M059J (cell line): Measurements from ENCODE around the gene SCGB1D1. TPM values are rescaled to one million over a fixed set of nuclear protein-coding genes. Genes with fewer than 3 reads are reported as not detected.
"Not testable (repeated sequence)": the region's sequence is repeated elsewhere in the genome, so short reads cannot be mapped to it uniquely, and the experiment has no call there.

Experiments
- DNase-seq: peaks from one replicate; pipeline ENCODE4 v3.0.0-alpha.2; 2012; ENCODE audit warnings: low read depth
- total RNA-seq: library from RNA; depleted of rRNA; stranded (reverse); fragments of >200 nt; shearing (Covaris generic); gene quantifications from 2 replicates; pipeline ENCODE4 v1.2.3, GENCODE V29; 2014

SCGB1D1 gene
- total RNA-seq, 1 experiment from 2014 or later: not detected

- DNase-seq: no peak
Observed at GRCh38 chr11:62166371-62166770, 23.6 kb upstream of the SCGB1D1 start.

- DNase-seq: no peak
Observed at GRCh38 chr11:62169448-62169847, 20.6 kb upstream of the SCGB1D1 start.

GRCh38 chr11:62169935-62170334, 20.1 kb upstream of the SCGB1D1 start:
- DNase-seq: no peak

DNA sequence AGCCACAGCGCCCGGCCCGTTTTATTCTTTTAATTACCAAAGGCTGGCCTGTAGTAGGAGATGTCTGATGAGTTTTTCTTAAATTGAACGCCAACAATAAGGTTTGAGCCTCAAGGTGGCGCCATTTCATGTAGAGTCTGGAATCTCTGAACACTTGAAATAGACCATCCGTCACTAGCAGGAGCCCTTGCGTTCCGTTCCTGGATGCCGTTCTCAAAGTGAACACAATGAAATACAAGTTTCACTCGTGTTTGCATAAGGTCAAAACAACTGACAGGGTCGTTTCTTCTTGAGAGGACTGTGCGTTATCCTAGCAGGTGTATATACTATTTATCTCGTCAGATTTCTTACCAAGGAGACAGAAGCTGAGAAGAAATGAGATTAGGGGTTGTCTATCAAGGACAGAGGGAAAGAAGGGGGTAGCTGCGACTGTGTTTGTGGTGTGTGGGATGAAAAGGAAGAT, 18.7 kb upstream of the SCGB1D1 start:
- DNase-seq: peak; percentile 73

DNA sequence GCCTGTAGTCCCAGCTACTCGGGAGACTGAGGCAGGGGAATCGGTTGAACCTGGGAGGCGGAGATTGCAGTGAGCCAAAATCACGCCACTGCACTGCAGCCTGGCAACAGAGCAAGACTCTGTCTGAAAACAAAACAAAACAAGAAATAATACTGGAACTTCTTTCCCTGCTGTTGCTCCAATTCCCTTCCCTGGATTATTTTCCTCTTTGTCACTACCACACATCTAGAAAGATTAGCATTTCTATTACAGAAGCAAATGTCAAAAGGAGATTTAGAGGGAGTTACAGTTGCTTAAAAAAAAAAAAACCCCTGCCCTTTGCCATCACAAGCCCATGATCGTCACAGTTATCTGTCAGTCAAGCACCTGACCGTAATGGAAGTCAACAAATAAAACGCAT, 17.7 kb upstream of the SCGB1D1 start:
- DNase-seq: no peak

- DNase-seq: no peak
Observed at GRCh38 chr11:62176766-62177165, 13.2 kb upstream of the SCGB1D1 start.

GRCh38 chr11:62179995-62180394, 10.0 kb upstream of the SCGB1D1 start:
- no peak for DNase-seq

- DNase-seq: no peak
Observed at GRCh38 chr11:62181097-62181496, 8.9 kb upstream of the SCGB1D1 start.

- no peak for DNase-seq
Observed at GRCh38 chr11:62182147-62182891, 7.7 kb upstream of the SCGB1D1 start.

GRCh38 chr11:62186195-62186594, 3.8 kb upstream of the SCGB1D1 start:
- DNase-seq: no peak

- DNase-seq: peak; percentile 15
Observed at GRCh38 chr11:62193952-62194351, 3.9 kb downstream of the SCGB1D1 start.

- DNase-seq: not testable (repeated sequence)
Observed at GRCh38 chr11:62195010-62195409, 5.0 kb downstream of the SCGB1D1 start.

DNA sequence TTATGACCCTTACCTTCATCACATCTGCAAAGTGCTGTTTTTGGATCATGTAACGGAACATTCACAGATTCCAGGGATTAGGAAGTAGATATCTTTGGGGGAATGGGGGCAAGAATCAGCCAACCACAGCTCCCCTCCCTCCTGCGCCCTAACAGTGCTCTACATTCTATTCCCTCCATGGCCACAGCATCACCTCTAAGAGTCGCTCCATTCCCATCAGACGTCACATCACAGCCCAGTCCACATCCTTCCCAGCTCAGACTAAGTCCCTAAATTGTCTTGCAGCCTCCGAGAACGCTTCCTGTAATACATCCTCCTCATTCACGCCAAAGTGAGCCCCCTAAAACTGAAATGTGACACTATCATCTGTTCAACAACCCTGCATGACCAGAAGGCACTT, 5.9 kb downstream of the SCGB1D1 start:
- DNase-seq: no peak

GRCh38 chr11:62197400-62197799, 7.4 kb downstream of the SCGB1D1 start:
- not testable (repeated sequence) for DNase-seq

DNA sequence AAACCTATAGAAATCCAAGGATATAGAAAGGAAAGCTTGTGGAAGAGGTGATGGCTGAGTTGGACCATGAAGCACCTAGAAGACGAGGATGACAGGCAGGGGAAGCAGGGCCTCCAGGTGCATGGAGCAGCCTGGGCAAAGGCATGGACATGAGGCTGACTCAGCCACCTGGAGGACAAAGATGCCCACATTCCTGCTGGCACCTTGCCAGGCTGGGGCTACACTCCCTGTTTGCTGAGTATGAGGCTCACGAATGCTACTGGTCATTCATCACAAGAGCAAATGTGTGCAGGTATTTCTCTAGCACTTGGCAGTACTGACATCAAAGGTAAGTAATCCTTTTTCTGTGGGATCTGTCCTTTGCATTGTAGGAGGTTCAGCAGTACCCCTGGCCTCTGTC, 11.4 kb downstream of the SCGB1D1 start:
- DNase-seq: no peak

DNA sequence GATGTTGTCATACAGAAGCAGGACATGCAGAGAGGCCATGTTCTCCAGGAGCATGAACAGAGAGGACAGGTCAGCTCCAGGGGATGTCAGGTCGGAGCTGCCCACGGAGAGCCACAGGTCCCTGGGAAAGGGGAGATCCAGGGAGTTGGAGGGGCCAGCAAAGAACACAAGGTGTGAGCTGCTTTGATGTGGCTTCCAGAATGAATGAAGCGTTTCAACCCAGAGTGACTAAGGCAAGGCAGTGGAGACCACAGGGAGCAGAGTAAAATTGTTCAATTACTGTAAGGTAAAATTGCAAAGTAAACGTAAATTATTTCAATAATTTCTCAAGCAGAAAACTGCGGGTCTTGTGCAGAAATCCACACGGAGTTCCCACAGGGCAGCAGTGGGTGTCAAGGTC, 12.9 kb downstream of the SCGB1D1 start:
- no peak for DNase-seq

GRCh38 chr11:62204430-62204829, 14.4 kb downstream of the SCGB1D1 start:
- DNase-seq: no peak

GRCh38 chr11:62205441-62205840, 15.4 kb downstream of the SCGB1D1 start:
- DNase-seq: no peak

DNA sequence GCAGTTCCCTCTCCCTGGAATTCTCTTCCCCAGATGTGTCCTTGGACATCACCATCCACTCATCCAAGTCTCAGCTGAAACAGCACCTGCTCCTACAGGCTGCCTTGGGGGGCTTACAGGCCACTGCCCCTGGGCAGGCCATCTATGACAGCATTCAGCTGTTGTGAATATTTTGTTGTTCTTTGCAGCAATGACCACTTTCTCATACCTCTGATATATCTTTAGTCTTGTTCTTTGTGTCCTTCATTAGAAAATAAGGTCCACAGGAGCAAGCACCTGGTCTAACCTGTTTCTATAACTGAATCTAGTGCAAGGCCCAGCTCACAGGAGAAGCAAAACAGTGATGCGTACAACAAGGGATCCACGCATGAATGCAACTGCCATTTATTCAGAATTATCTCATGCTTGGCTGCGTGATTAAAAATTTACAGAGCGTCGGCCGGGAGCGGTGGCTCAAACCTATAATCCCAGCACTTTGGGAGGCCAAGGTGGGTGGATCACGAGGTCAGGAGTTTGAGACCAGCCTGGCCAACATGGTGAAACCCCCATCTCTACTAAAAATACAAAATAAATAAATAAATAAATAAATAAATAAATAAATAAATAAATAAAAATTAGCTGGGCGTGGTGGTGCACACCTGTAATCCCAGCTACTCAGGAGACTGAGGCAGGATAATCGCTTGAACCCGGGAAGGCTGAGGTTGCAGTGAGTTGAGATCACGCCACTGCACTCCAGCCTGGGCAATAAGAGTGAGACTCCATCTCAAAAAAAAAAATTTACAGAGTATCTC, 16.5 kb downstream of the SCGB1D1 start:
- not testable (repeated sequence) for DNase-seq

- DNase-seq: no peak
Observed at GRCh38 chr11:62208785-62209144, 18.7 kb downstream of the SCGB1D1 start.

- DNase-seq: peak; percentile 17
Observed at GRCh38 chr11:62217191-62217748, 27.3 kb downstream of the SCGB1D1 start.

- no peak for DNase-seq
Observed at GRCh38 chr11:62221498-62221897, 31.5 kb downstream of the SCGB1D1 start.

DNA sequence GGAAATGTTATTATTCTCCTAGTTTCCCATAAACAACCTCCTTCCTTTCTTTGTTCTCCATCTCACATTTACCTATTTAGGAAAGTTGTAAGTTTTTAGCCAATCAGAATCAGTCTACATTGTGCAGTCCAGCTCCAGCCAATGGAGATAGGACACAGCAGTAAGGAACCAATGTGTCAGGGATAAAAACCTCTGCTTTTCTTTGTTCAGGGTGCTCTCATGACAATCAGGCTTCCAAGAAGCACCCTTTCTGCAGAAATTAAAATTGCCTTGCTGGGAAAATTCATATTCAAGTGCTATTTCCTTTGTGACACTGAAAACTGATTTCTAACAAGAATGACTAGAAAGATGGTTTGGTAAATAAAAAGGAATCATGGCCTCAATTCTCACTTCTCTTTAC, 33.1 kb downstream of the SCGB1D1 start:
- no peak for DNase-seq
